WTC11 (cell line): ENCODE measurements around the gene ENTHD1. TPM values are rescaled to one million over a fixed set of nuclear protein-coding genes. Genes with fewer than 3 reads are reported as not detected.
"Not testable (repeated sequence)": the region's sequence is repeated elsewhere in the genome, so short reads cannot be mapped to it uniquely, and the experiment has no call there.

ENCODE experiments used
- ATAC-seq: fragments of 200-7000 bp; cut with Tn5 transposase; 2 replicates; pipeline ENCODE4 v1.10.0; 2021; ENCODE audit warnings: mild to moderate bottlenecking, moderate library complexity
- CTCF ChIA-PET: fragments of 300-600 bp; sonication (Branson Sonifier 250); formaldehyde crosslinking; loops from one replicate; lab custom pipeline; 2021; ENCODE audit warnings: antibody characterized with exemption; lab: Charles Lee
- POLR2A ChIA-PET: fragments of 350-600 bp; sonication (Branson Sonifier 250); formaldehyde crosslinking; loops from one replicate; lab custom pipeline; 2021; ENCODE audit warnings: antibody characterized with exemption; lab: Charles Lee
- DNase-seq: peaks from one replicate; pipeline ENCODE4 v3.0.0; 2021; ENCODE audit warnings: low spot score
- H3K27ac Mint-ChIP-seq: 2 replicates; pipeline ENCODE4 v1.8.0; 2021; ENCODE audit warnings: mixed read lengths
- H3K27me3 Mint-ChIP-seq: 2 replicates; pipeline ENCODE4 v1.8.0; 2021; ENCODE audit warnings: low read depth, mild to moderate bottlenecking, moderate library complexity, mixed read lengths
- H3K36me3 Mint-ChIP-seq: 2 replicates; pipeline ENCODE4 v1.8.0; 2021; ENCODE audit warnings: mixed read lengths
- H3K4me1 Mint-ChIP-seq: 2 replicates; pipeline ENCODE4 v1.8.0; 2022; ENCODE audit warnings: mixed read lengths
- H3K4me3 Mint-ChIP-seq: 2 replicates; pipeline ENCODE4 v1.8.0; 2021; ENCODE audit warnings: mild to moderate bottlenecking, moderate library complexity, mixed read lengths
- H3K9me3 Mint-ChIP-seq: 2 replicates; pipeline ENCODE4 v1.8.0; 2021; ENCODE audit warnings: mixed read lengths
- CBFB ChIP-seq: sonication (generic); formaldehyde crosslinking; IDR thresholded peaks from 2 replicates; pipeline ENCODE4 v1.8.1; 2022; ENCODE audit warnings: mild to moderate bottlenecking, low read depth, missing genetic modification reagents
- CREB1 ChIP-seq: sonication (generic); formaldehyde crosslinking; IDR thresholded peaks from 2 replicates; pipeline ENCODE4 v1.8.0; 2023; ENCODE audit warnings: mild to moderate bottlenecking, missing genetic modification reagents
- EMX1 ChIP-seq: fragments of 250-450 bp; sonication (Bioruptor Pico); IDR thresholded peaks from 2 replicates; pipeline ENCODE4 v1.8.0; 2021; ENCODE audit warnings: mild to moderate bottlenecking
- FOXP1 ChIP-seq: sonication (generic); formaldehyde crosslinking; IDR thresholded peaks from 2 replicates; pipeline ENCODE4 v1.8.0; 2022; ENCODE audit warnings: missing genetic modification reagents, mild to moderate bottlenecking, moderate library complexity, borderline replicate concordance
- MYBL2 ChIP-seq: sonication (generic); formaldehyde crosslinking; IDR thresholded peaks from 2 replicates; pipeline ENCODE4 v1.8.1; 2023; ENCODE audit warnings: mild to moderate bottlenecking, moderate library complexity, missing genetic modification reagents
- NFATC4 ChIP-seq: fragments of 250-450 bp; sonication (Bioruptor Pico); IDR thresholded peaks from 2 replicates; pipeline ENCODE4 v1.9.0; 2021; ENCODE audit warnings: mild to moderate bottlenecking
- NFE2L1 ChIP-seq: sonication (generic); formaldehyde crosslinking; IDR thresholded peaks from 2 replicates; pipeline ENCODE4 v1.8.1; 2023; ENCODE audit warnings: missing genetic modification reagents
- NFYB ChIP-seq: sonication (generic); formaldehyde crosslinking; conservative IDR thresholded peaks from 2 replicates; pipeline ENCODE4 v1.8.0; 2022; ENCODE audit warnings: low read depth, missing genetic modification reagents
- SMAD4 ChIP-seq: sonication (generic); formaldehyde crosslinking; IDR thresholded peaks from 2 replicates; pipeline ENCODE4 v1.8.0; 2022; ENCODE audit warnings: mild to moderate bottlenecking, missing genetic modification reagents
- ZNF138 ChIP-seq: sonication (generic); formaldehyde crosslinking; conservative IDR thresholded peaks from 2 replicates; pipeline ENCODE4 v1.8.1; 2022; ENCODE audit warnings: mild to moderate bottlenecking, moderate library complexity, missing genetic modification reagents
- ZNF219 ChIP-seq: sonication (generic); formaldehyde crosslinking; IDR thresholded peaks from 2 replicates; pipeline ENCODE4 v1.8.0; 2023; ENCODE audit warnings: missing genetic modification reagents, mild to moderate bottlenecking, borderline replicate concordance
- ZNF416 ChIP-seq: fragments of 250-450 bp; sonication (Bioruptor Pico); IDR thresholded peaks from 2 replicates; pipeline ENCODE4 v1.9.0; 2021; ENCODE audit warnings: mild to moderate bottlenecking, inconsistent platforms
- ZNF423 ChIP-seq: fragments of 250-450 bp; sonication (Bioruptor Pico); IDR thresholded peaks from 2 replicates; pipeline ENCODE4 v2.1.2; 2022; ENCODE audit warnings: mild to moderate bottlenecking, moderate library complexity
- total RNA-seq: library from RNA; stranded (reverse); gene quantifications from 3 replicates; pipeline ENCODE4 v1.2.3, GENCODE V29; 2021
- TF ChIP-seq, protein P1 (sequence below): sonication (generic); formaldehyde crosslinking; IDR thresholded peaks from 2 replicates; pipeline ENCODE4 v1.8.0; 2023; ENCODE audit warnings: missing genetic modification reagents
- TF ChIP-seq, protein P2 (sequence below): sonication (generic); formaldehyde crosslinking; IDR thresholded peaks from 2 replicates; pipeline ENCODE4 v1.8.1; 2023; ENCODE audit warnings: mild to moderate bottlenecking, missing genetic modification reagents, moderate library complexity
- TF ChIP-seq, protein P3 (sequence below): sonication (generic); formaldehyde crosslinking; IDR thresholded peaks from 2 replicates; pipeline ENCODE4 v1.8.0; 2023; ENCODE audit warnings: mild to moderate bottlenecking, missing genetic modification reagents
- TF ChIP-seq, protein P4 (sequence below): fragments of 250-450 bp; sonication (Bioruptor Pico); conservative IDR thresholded peaks from 2 replicates; pipeline ENCODE4 v1.9.0; 2021; ENCODE audit warnings: mild to moderate bottlenecking
- TF ChIP-seq, protein P5 (sequence below): sonication (generic); formaldehyde crosslinking; IDR thresholded peaks from 2 replicates; pipeline ENCODE4 v1.8.1; 2022; ENCODE audit warnings: low read depth, missing genetic modification reagents, borderline replicate concordance
- TF ChIP-seq, protein P6 (sequence below): sonication (generic); formaldehyde crosslinking; conservative IDR thresholded peaks from 2 replicates; pipeline ENCODE4 v1.8.1; 2022; ENCODE audit warnings: mild to moderate bottlenecking, missing genetic modification reagents

ENTHD1 gene
- total RNA-seq, 1 experiment from 2014 or later = not detected

DNA sequence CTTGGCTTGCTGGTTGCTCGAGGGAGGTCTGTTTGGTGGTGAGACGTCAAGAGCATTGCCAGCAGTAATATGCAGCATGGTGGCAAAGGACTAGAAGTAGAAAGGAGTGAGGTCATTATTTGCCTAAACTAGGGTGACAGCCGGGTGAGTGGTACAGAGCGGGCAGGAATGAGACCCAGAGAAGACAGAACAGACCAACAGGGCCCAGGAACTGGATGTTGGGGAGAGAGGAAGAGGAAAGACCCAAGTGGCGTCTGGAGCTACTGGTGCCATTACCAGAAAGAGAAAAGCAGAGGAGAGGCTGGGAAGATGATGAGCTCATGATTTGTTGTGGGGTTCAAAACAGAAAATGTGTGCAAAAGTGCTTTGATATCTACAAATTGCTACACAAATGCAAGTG is 158.7 kb downstream of the ENTHD1 start (continued):
- TF ChIP-seq, protein P1, sequence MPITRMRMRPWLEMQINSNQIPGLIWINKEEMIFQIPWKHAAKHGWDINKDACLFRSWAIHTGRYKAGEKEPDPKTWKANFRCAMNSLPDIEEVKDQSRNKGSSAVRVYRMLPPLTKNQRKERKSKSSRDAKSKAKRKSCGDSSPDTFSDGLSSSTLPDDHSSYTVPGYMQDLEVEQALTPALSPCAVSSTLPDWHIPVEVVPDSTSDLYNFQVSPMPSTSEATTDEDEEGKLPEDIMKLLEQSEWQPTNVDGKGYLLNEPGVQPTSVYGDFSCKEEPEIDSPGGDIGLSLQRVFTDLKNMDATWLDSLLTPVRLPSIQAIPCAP (CRISPR knock-in tag) = no peak
- TF ChIP-seq, protein P2, sequence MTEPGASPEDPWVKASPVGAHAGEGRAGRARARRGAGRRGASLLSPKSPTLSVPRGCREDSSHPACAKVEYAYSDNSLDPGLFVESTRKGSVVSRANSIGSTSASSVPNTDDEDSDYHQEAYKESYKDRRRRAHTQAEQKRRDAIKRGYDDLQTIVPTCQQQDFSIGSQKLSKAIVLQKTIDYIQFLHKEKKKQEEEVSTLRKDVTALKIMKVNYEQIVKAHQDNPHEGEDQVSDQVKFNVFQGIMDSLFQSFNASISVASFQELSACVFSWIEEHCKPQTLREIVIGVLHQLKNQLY (CRISPR knock-in tag) = no peak
- TF ChIP-seq CBFB (CRISPR knock-in tag) = no peak
- TF ChIP-seq CREB1 (CRISPR knock-in tag) = no peak
- TF ChIP-seq, protein P3, sequence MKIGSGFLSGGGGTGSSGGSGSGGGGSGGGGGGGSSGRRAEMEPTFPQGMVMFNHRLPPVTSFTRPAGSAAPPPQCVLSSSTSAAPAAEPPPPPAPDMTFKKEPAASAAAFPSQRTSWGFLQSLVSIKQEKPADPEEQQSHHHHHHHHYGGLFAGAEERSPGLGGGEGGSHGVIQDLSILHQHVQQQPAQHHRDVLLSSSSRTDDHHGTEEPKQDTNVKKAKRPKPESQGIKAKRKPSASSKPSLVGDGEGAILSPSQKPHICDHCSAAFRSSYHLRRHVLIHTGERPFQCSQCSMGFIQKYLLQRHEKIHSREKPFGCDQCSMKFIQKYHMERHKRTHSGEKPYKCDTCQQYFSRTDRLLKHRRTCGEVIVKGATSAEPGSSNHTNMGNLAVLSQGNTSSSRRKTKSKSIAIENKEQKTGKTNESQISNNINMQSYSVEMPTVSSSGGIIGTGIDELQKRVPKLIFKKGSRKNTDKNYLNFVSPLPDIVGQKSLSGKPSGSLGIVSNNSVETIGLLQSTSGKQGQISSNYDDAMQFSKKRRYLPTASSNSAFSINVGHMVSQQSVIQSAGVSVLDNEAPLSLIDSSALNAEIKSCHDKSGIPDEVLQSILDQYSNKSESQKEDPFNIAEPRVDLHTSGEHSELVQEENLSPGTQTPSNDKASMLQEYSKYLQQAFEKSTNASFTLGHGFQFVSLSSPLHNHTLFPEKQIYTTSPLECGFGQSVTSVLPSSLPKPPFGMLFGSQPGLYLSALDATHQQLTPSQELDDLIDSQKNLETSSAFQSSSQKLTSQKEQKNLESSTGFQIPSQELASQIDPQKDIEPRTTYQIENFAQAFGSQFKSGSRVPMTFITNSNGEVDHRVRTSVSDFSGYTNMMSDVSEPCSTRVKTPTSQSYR (CRISPR knock-in tag) = no peak
- TF ChIP-seq NFATC4 (CRISPR knock-in tag) = no peak
- no peak for TF ChIP-seq ZNF219

DNA sequence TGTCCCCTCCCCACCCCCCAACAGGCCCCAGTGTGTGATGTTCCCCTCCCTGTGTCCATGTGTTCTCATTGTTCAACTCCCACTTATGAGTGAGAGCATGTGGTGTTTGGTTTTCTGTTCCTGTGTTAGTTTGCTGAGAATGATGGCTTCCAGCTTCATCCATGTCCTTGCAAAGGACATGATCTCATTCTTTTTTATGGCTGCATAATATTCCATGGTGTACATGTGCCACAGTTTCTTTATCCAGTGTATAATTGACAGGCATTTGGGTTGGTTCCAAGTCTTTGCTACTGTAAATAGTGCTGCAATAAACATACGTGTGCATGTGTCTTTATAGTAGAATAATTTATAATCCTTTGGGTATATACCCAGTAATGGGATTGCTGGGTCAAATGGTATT is 159.5 kb downstream of the ENTHD1 start:
- H3K4me3 Mint-ChIP-seq, H3K36me3 Mint-ChIP-seq, H3K27me3 Mint-ChIP-seq, POLR2A ChIA-PET, ATAC-seq, H3K9me3 Mint-ChIP-seq, H3K27ac Mint-ChIP-seq, DNase-seq: not testable (repeated sequence)
- peaks cover 12% of the 10 kb centered on the region for H3K4me1 Mint-ChIP-seq
- CTCF ChIA-PET = interaction anchor here (1.3 kb wide), 1 partner anchor 12 kb away, joined by 3 read pairs; no protein-coding TSS in a partner anchor

DNA sequence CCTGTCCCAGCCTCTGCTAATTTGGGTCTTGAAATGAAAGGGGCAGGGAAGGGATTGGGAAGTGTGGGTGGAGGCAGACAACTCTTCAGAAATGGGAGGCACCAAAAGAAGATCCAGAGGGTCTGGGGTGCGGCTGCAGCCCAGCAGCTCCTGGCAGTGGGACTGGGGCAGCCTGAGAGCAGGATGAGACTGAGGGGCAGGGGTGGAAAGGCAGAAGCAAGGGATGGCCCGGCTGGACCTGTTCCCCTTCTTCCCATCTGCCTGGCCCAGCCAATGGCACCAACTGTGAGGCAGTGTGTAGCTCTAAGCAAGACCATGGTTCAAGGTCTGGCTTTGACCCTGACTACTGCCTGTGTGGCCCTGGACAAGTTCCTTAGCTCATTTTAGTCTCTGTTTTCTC is 160.4 kb downstream of the ENTHD1 start:
- peaks cover 12% of the 10 kb centered on the region for H3K4me1 Mint-ChIP-seq
- DNase-seq (no peak), ATAC-seq (no peak)
- CTCF ChIA-PET = interaction anchor here (1.3 to 2.8 kb wide), 2 partner anchors 13 to 198 kb away, joined by 3 to 17 read pairs; no protein-coding TSS in a partner anchor
- POLR2A ChIA-PET = no interaction called here
- no peaks in the 10 kb centered on the region for H3K36me3 Mint-ChIP-seq
- no peaks in the 10 kb centered on the region for H3K9me3 Mint-ChIP-seq
- no peak overlapping the region for H3K4me3 Mint-ChIP-seq
- H3K27ac Mint-ChIP-seq = no peak overlapping the region
- TF ChIP-seq, protein P4, sequence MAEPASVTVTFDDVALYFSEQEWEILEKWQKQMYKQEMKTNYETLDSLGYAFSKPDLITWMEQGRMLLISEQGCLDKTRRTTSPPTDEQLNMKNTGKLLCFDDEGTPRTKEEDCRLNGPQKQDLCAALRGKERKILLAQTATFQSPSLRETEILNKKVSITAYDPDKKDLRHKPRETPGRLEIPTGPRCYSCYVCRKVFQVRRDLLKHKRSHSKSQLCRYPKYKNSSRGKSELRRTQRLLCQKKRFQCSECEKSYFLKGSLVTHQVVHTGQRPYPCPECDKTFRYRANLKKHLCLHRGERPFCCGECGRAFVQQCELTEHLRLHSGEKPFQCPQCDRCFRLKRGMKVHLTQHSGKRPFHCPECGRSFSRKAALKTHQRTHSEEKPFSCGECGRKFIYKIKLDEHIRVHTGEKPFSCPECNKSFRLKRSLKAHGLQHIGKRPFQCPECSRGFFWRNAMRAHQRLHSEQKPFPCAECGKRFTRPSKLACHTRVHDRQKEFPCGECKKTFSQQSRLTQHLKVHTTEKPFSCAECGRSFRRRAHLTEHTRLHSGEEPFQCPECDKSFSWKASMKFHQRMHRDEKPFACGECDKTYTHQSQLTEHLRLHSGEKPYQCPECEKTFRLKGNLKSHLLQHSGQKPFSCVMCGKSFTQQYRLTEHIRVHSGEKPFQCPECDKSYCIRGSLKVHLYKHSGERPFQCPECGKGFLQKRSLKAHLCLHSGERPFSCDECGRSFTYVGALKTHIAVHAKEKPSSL (CRISPR knock-in tag) = no peak
- TF ChIP-seq, protein P5, sequence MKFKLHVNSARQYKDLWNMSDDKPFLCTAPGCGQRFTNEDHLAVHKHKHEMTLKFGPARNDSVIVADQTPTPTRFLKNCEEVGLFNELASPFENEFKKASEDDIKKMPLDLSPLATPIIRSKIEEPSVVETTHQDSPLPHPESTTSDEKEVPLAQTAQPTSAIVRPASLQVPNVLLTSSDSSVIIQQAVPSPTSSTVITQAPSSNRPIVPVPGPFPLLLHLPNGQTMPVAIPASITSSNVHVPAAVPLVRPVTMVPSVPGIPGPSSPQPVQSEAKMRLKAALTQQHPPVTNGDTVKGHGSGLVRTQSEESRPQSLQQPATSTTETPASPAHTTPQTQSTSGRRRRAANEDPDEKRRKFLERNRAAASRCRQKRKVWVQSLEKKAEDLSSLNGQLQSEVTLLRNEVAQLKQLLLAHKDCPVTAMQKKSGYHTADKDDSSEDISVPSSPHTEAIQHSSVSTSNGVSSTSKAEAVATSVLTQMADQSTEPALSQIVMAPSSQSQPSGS (CRISPR knock-in tag) = no peak
- TF ChIP-seq FOXP1 (CRISPR knock-in tag) = no peak
- no peak for TF ChIP-seq ZNF138
- no peak for TF ChIP-seq NFE2L1 (CRISPR knock-in tag)
- no peak for TF ChIP-seq ZNF423 (CRISPR knock-in tag)
- TF ChIP-seq, protein P6, sequence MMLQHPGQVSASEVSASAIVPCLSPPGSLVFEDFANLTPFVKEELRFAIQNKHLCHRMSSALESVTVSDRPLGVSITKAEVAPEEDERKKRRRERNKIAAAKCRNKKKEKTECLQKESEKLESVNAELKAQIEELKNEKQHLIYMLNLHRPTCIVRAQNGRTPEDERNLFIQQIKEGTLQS (CRISPR knock-in tag) = no peak
- TF ChIP-seq NFYB (CRISPR knock-in tag) = no peak
- no peak for TF ChIP-seq EMX1
- no peak for TF ChIP-seq SMAD4
- no peak for TF ChIP-seq MYBL2 (CRISPR knock-in tag)
- TF ChIP-seq ZNF416 = no peak
- TF ChIP-seq, all 79 proteins: peak for 0
- no peaks in the 10 kb centered on the region for H3K27me3 Mint-ChIP-seq
